Islet of Langerhans (tissue), 1 donor: ENCODE results near the gene CDYL2.
"Not testable (repeated sequence)": the region's sequence is repeated elsewhere in the genome, so short reads cannot be mapped to it uniquely, and the experiment has no call there.

Experiments used
- FAIRE-seq: peaks from one replicate; lab custom pipeline; 2011; peaks lifted over from hg19 to GRCh38; lab: Jason Lieb, UNC

The CDYL2 gene

DNA sequence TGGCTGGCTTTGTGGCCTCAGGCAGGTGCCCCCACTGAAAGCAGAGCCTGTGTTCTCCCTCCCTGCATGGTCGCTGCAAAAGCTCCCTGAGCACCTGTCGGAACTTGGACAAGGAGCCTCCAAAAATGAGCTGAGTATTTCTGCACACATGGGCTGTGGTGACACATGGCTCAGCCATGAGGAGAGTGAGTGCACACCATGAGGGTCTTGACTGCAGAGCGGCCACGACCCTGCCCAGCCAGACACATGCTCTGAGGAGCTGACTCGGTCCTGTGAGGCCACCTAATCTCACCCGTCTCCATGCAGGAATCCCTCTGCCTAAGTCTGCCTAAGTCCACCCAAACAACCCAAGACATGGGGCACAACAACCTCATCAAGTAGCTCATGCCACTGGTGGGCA is 134.7 kb downstream of the CDYL2 start:
- FAIRE-seq: no peak

DNA sequence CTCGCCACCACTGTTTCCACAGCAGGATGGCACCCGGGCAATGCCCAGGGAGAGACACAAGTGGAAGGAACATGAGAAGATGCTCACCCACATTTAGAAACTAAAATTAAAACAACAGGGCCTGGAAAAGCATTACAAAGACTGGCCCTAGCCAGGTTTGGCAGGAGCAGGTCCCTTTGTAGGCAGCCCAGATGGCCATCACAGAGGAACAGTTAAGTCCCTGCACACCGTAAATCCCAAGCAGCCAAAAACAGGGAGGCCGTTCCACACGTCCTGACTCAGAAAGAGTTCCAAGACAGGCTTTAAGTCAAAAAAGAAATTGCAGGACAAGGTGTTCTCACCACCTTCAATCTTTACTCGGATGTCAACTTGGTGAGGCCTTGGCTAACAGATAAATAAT is 136.5 kb downstream of the CDYL2 start:
- FAIRE-seq: no peak

DNA sequence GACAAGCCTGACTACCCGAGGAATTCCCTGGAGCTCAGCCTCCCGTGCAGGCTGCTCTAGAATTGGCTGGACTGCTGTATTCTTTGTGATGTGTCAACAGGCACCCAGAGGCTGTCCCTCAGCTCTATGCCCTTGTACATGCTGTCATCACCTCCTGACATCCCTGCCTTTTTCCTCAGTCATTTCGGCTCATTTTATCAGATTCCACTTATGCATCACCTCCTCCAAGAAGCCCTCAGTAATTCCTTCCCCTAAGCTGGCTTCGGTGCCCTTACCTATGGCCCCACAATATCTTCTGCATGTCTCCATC is 137.2 kb downstream of the CDYL2 start:
- FAIRE-seq: no peak

DNA sequence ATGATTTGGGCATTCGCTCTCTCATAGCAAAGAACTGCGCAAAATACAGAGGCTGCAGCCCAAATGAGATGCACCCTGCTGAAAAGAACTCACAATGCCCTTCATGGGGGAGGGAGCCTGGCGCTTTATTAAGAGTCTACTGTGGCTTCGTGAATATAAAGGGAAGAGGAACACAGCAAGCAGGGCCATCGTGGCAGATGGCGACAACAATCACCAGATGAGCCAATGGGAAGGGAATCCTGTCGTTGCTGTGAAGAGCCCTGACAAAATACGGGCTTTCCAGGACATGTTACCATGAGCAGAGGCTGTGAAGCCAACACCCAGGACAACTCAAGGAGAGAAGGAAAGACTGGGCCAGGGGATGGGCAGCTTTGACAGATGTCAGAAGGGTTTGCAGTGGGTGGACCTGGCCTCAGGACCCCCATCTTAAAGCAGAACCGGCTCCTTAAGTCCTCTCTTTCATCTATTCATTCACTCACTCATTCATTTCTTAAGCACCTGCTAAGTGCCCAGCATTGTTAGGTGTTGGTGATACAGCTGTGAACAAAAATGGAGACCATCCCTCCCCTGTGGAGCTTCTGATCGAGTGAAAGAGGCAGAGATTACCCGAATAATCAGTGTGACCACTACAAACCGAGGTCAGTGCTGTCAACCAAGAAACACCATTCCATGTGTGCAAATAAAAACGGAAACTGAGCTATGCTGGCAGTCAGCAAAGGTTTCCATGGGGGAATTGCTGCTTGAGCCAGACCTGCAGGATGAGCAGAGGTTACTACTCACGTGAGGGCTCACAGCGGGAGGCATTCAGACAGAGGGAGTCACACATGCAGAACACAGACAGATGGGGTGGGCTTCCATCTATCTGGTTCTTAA is 137.8 kb downstream of the CDYL2 start:
- no peak for FAIRE-seq

DNA sequence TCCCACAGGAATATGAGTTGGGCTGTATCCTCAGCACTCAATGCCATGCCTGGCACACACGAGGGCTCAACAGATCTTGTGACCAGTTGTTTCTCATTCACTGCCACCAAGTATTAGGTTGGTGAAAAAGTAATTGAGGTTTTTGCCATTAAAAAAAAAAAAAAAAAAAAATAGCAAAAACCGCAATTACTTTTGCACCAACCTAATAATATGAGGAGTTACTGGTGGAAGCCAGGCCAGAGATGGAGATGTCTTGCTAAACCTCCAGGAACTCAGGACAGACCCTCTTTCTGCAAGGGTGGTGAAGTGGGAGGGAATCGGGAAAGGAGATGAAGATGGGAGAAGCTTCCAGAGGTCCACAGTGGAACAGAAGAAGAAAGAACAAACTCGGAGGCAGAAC is 139.0 kb downstream of the CDYL2 start:
- FAIRE-seq: no peak

DNA sequence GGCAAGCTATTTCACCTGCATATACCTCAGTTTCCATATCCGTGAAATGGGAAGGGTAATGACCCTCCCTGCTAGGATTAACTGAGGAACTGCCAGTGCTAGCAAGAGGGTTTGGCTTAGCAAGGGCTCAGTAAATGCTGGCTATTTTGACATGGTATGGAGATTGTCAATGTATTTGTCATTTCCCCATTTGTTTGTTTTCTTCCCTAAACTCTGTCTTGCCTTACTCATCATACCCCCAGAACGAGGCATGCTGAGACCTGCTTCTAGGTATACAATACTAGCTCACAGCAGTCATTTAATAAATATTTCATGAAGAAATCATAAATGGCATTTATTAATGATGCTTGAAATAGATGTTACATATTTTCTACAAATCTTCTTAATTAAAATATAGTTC is 139.6 kb downstream of the CDYL2 start:
- no peak for FAIRE-seq

DNA sequence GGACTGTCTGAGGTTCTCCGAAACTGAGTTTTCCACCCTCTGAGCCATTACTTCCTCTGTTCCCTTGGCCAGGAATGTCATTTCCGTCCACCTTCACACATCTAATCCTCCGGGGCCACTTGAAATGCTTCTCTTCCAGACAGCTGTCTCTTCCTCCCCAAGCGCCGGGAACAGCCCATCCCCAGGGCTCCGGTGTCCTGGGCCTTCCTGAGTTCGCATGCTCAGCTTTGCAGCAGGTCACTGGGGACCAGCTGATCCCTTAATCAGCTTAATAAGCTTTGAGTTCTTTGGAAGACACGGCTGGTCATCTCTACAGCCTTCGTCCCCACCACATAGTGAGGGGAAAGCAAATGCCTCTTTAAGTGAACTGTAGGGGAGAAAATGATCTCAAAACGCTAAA is 140.2 kb downstream of the CDYL2 start:
- FAIRE-seq: no peak

DNA sequence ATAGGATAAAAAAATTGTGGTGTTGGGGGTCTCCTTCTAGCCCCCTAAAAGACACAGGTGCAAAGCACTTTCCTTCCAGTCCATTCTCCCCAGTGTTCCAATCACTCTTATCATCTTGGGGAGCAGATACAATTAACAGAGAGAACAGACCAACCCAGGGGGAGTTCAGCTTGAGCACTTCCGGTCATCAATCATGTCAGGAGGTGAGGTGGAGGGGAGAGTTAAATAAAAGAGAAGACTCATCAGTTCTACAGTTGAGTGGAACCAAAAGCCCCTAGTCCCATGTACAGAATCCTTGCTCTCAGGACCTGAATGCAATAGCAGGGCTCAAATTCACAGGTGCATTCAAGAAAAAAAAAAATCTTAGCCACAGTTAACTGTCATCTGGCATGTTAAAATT is 141.3 kb downstream of the CDYL2 start:
- no peak for FAIRE-seq

DNA sequence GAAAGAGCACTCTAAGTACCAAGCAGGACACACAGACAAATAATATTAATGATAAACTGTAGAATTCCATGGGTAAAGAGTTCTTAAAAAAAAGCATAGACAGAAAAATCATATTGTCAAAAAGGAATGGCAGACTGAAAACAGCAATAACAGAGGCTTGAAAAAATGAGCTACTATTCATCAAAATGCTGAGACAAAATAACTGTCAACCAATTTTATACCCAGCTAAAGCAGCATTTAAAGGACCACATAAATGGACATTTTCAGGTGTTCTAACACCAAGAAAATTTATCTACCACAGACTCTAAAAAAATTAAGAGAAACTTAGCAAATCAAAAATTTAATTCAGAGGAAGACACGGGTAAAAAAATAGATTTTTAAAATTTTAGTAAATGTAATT is 144.5 kb downstream of the CDYL2 start:
- FAIRE-seq: no peak

DNA sequence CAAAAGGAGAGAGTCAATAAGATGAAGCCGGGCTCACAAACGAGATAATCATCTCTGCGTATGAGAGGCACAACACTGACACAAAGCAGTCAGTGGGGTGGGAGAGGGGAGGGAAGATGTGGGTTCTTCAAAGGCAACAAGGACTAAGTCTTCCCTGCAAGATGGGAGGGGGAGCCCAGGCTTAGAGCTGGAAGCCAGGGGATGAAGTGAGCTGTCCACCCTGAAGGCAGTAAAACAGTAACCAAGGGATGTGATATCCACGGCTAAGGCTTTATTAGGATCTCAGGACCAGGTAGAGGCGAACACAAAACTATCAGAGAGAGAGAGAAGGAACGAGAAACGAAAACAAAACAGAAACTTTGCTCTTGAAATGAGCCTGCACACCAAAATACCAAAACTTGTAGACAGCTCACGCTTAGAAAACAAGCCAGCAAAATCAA is 147.7 kb downstream of the CDYL2 start:
- no peak for FAIRE-seq

DNA sequence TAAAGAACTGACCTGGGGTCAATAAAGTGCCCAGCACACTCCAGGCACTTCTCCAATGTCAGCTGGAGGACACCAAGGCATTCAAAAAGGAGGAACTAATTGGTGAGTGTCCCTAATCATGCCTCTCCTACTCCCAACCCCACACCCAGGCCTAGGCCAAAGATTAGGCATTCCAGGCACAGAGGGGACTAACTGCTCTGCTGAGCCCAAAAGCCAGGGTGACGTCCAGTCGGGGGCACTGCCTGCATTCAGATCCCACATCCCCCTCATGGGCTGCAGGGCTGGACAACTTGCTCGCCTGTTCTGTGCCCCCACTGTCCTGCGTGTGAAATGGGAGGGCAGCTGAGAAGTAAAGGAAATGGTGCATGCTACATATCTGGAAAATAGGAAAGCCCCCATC is 148.2 kb downstream of the CDYL2 start:
- no peak for FAIRE-seq

DNA sequence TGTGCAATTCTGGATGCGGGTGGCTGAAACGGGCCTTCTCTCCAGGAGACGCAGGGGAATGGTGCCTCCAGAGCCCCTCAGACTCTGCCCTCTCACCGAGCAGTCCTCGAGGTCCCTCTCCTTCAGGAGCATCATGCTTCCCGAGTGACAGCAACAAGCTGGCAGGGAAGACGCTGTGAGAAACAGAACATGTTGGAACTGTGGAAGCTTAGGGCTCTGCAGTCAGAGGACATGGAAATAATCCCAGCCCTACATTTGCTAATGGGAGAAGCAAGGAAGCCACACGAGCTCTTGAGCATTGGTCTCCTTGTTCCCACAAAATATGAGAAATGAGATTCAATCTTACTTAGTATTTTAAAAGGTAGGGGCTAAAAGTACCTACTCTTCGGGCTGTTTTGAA is 148.6 kb downstream of the CDYL2 start:
- FAIRE-seq: no peak

DNA sequence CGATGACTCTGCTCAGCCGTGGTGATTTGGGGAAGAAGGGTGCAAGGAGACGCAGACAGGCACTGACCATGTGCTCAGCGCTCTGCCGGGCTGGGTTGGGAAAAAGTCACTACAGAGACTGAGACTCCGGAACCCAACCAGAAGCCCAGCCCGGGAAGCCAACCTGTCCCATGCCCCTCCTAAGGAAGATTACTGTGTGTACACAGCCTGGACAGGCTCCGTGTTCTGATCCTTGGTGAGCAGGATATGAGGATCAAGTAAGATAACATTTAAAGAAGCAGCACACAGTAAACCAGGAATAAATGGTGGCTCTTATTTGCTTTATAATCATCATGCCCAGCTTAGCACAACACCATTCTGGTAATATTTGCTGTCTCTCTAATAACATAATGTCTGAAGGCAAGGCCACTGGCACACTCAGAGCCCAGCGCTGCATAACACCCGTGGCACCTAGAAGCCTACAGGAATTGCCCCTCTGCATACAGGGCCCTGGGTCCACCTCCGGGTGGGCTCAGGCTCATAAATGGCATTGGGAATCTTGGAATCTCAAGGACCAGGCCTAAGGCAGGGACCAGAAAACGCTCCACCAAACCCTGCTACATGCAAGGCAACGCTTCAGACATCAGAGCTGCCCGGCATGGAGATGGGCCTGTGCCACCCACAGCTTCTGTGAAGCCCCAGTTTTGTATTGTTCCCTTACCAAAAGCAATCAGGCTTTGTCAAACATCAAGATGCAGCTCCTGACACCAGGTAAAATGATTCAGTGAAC is 150.1 kb downstream of the CDYL2 start:
- FAIRE-seq: no peak

DNA sequence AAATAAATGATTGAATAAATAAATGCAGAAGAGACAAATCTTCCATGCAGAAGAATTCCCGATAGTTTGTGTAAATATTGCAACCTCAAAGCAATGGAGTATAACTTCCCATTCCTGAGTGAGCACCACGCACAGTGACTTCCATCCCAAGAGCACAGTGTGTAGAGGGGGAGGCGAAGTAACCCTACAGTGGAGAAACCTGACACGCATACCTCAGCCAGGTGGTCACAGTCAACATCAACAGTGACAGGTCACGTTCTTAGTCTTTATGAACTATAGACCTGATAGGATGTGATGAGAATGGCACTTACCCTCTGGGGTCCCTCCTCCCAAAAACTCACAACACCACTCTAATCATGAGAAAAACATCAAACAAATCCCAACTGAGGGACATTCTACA is 152.0 kb downstream of the CDYL2 start:
- no peak for FAIRE-seq

DNA sequence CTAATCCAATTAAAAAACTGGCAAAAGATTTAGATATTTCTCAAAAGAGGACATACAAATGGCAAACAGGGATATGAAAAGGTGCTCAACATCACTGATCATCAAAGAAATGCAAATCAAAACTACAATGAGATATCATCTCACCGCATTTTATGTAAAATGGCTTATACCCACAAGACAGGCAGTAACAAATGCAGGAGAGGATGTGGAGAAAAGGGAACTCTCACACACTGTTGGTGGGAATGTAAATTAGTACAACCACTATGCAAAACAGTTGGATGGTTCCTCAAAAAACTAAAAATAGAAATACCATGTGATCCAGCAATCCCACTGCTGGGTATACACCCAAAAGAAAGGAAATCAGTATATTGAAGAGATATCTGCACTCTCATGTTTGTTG is 154.1 kb downstream of the CDYL2 start:
- not testable (repeated sequence) for FAIRE-seq

DNA sequence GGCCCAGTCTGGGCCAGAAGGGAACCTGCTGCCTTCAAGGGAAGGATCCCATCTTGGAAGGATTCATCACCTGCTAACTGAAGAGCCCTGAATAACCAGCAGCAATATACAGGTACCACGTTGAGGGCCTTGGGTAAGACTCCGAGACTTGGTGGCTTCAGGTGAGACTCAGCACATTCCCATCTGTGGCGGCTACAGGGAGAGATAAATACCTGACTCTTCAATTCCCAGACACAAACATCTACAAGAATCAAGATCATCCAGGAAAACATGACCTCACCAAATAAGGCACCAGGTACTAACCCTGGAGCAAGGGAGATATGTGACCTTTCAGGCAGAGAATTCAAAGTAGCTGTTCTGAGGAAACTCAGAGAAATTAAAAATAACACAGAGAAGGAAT is 164.1 kb downstream of the CDYL2 start:
- FAIRE-seq: no peak

DNA sequence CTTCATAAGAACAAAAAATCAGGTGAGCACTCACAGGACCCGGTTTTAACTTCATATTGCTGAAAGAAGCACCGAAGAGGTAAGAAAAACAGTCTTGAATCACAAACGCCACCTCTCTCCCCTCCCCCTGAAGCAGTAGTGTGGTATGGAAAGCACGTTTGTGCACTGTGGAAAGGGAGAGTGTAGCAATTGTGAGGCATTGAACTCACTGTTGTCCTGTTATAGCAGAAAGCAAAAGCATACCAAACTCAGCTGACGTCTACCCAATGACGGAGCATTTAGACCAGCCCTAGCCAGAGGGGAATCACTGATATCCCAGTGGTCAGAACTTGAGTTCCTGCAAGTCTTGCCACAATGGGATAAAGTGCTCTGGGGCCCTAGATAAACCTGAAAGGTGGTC is 164.8 kb downstream of the CDYL2 start:
- FAIRE-seq: no peak

DNA sequence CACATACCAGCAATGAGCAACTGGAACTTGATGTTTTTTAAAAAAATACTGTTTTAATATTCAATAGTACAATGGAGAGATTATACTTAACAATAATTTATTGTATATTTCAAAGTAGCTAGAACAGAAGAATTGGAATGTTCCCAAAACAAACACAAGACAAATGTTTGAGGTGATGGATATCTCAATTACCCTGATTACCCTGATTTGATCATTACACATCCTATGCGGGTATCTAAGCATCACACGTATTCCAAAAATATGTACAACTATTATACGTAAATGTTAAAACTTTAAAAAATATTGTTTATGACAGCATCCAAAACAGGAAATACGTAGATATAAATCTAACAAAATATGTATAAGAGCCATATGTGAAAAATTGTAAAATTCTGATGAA is 166.8 kb downstream of the CDYL2 start:
- no peak for FAIRE-seq

DNA sequence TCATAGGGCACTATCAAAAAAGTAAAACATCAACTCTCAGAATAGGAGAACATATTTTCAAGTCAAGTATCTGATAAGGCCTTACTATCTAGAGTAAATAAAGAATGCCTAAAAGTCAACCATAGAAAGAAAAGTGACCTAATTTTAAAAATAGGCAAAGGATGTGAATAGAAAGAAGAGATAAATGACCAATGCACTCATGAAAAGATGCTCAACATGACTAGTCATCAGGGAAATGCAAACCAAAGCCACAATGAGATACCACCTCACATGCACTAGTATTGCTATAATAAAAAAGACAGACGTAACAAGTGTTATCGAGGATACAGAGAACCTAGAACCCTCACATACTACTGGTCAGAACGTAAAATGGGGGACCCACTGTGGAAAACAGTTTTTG is 172.8 kb downstream of the CDYL2 start:
- no peak for FAIRE-seq

DNA sequence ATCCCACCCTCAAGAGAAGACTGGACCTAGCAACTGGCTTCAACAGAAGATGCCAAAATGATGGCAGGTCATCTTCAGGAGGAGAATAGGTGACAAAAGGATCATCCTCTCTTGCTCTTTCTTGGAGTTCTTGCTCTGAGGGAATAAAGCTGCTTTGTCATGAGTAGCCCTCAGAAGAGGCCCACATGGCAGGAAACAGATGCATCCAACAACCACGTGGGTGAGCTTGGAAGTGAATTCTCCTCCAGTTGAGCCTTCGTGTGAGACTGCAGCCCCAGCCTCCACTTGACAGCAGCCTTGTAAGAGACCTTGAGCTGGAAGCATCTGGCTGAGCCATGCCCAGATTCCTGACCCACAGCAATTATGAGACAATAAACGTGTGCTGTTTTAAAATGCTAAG is 176.1 kb downstream of the CDYL2 start:
- FAIRE-seq: no peak

DNA sequence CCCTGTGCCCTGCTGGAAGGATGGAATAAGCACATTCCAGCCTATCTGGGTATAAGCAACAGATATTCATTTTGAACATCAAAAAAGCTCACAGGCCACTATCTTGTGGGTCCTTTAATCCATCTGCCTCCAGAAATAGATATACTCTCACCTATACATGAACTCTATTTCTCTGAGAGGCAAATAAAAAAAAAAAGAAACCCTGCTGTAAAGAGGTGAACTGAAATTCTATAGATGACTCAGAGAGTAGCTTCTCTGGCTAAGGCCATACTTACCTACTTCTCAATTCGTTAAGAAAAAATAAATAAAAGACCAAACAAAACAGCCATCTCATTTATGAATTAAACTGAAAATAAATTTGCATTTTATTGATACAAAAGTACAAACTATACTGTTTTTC is 177.3 kb downstream of the CDYL2 start:
- FAIRE-seq: no peak

DNA sequence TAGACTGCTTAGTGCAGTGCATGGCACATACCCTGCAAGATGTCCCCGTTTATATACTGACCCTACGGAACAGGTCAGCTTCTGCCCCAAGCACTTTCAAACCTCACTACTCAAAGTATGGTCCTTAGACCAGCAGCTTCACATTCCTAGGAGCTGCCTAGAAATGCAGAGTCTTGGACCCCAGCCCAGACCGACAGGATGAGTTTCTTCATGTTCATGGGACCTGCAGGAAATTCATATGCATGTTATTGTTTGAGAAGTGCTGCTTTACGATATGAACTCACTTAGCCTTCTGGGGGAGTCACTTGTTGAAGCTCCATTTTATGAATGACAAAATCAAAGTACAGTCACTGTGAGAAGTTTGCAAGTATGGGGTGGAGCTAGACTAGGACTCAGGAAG is 181.0 kb downstream of the CDYL2 start:
- no peak for FAIRE-seq

DNA sequence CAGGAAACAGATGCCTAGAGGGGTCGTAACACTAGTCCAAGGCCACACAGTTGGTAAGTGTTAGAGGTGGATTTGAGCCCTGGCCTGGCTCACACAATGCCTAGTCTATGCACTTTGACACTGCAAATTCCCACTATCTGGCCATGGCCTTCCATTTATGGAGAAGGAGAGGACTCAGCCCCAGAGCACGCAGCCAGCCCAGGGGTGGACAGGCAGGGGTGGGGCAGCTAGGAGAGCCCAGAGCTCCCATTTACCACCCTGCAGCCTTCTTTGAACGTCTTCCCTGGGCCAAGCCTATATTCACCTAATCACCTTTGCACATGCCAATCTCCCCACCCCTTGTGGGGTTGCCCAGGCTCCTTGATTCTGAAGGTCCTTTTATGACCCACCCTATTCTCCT is 182.4 kb downstream of the CDYL2 start:
- no peak for FAIRE-seq
